Measurements from ENCODE around the gene PBOV1.
"Not testable (repeated sequence)": the region's sequence is repeated elsewhere in the genome, so short reads cannot be mapped to it uniquely, and the experiment has no call there.

PBOV1 gene

DNA sequence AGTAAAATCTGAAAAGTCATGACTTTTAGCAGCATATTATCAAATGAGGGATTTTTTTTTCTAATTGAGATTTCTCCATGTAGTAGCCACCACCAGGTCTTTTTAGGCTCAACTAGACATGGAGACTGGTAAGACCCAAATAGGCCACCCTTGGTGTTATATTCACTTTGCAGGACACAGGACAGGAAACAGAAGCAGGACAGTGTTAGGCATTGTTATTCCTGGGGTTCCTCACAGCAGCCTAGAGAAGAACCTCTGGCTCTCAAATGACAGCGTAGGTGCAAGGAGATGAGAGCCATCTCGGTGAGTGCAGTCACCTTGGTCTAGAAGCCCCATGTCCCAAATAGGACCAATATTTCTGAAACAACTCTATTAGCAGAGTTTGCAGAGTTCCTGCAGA lies 19.2 kb upstream of the PBOV1 start:
- DNase-seq: no peak

DNA sequence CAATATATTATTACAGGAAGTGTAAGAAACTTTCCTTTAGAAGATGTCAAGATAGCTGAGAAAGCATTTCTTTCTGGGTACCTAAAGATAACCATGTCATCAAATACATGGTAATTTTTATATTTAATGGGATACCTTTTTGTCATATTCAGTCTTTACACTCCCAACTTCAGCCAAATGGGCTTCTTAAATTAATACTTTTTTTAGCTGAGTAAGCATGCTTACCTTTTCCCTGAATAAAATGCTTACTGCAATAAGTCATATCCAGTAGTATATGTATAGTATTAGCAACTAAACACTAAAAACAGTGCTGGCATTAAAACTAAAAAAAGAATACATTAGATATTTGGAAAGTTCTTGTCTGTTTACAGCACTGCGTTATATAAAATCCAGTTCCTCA lies 17.4 kb upstream of the PBOV1 start:
- DNase-seq: no peak

DNA sequence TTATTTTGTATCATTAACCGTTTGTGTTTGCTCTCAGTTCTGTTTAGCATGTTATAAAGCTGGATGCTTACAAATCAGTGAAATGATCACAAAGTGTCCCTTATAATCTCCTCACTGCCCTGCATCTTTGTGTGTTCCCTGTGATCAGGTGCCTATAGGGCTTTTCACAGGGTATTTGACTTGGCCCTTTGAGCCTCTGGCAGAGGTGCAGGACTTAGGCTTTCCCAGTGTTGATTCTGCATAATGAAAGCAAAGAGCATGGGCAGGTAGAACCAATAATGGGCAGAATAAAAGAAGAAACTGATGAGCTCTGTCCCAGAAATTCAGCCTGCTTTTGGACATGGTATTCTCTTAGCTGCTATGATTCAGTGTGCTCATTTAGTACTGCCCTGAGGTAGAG lies 16.9 kb upstream of the PBOV1 start:
- DNase-seq: no peak

DNA sequence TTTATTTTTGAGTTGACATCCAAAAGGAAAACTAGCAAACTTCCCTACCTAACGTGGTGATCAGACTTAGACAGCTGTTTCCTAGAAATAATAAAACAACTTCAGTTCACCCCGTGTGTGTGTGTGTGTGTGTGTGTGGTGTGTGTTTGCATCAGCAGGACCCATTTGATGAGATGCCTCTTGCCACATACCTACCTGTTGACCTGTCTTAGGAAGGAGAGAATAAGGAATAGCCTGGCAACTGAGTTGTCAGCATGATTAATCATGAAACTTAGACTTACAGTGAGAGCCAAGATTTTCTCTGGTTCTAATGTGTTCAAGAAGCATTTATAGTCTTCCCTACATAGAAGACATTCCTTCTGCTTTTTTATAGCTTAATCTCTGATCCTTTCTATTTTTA lies 16.1 kb upstream of the PBOV1 start:
- DNase-seq: no peak

DNA sequence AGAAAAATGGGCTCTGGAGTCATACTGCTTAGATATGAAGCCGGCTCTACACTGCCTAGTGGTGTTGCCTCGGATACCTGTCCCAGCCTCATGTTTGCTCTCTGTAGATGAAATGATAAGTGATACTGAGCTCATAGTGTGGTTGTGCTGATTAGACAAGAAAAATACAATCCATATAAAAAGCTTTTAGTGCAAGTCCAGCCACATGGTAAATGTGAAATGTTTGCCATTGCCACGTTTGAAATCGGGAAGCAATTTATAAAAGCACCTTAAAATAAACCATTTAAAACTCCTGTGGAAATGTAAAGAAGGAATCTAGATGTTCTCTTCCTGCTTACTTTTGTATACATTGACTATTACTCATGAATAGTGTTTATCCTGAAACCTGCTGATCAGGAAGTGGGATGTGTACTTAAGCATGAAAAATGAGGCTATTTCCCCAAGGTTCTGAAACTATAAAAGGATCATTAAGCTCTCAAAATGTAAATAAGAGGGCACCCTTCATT lies 13.1 kb upstream of the PBOV1 start:
- no peak for DNase-seq

DNA sequence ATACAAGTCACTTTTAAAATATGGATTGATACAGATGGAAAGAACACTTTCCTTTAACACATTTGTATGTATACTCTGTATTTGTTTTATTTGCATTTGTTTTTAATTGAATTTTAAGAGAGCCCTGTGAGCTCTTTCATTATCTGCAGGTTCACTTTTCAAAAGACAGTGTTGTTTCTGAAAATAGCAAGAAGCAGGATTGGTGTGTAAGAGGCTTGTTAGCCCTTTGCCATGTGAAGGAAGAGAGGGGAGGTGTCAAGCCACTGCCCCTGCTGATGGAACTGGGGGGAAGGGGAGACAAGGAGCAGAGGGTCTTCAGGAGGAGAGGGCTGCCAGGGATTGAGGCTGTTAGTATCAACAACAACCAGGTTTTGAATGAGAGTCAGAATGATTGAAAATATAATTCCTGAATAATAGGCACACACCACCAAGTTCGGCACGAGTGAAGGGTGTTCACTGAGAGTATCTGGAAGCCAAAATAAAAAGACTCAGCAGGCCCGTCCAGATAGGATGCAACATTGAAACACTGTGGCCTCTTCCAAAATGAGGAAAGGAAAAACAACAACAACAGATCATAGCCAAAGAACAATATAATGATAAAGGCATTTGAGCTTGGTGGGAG lies 12.6 kb upstream of the PBOV1 start:
- no peak for DNase-seq

DNA sequence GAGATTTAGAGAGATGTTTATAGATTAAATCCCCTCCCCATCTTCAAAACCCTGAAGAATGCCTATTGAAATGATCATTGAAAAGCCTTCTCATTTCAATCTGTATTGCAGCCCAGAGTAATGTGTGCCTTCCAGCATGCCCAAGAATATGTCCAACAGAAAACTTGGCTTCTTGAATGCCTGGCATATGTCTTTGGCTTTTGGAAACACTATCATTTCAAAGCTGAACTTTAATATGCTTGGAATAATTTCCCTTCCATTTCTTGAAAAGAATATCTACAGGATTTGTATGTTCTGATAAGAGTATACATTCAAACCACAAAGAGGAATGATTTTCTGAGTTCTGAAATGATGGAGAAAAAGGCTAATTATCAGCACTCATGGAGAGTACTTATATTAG lies 11.9 kb upstream of the PBOV1 start:
- no peak for DNase-seq

DNA sequence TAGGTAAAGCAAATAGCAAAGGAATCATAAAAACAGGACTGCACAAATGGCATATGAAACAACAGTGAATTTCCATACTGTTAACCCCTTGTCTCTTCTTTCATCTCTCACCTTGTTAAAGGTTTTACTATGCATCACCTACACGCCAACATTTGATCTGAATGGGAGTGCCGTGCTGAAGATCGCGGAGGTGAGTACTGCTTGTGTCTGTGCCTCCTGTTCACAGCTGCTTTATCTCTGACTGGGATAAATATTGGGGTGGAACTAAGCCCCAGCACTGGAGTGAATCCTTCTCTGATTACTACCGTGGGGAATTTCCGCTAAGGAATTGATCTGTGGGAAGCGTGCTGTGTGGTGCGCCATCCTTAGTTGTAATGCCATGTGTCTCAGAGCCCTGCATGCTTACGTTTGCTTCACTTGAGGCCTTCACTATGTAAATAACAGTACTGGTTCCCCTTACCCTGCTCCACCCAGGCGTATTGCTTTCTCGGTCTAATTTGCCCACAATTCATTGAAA lies 11.4 kb upstream of the PBOV1 start:
- no peak for DNase-seq

DNA sequence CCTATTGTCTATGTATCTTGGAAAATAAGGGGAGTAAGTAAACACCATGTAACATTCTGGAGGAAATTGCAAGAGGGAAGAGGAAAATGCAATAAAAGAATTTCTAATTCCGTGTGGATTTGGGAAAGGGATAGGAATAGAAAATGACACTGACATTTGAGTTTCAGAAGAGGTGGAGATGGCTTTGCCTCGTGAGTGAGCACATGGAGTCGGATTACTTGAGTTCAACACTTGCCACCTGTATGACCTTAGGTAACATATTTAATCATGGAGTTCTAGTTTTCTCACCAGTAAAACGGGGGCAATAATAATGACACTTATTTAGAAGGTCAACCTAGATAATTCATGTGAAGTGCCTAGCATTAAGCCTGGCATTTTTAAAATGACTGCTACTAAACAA lies 10.8 kb upstream of the PBOV1 start:
- no peak for DNase-seq

DNA sequence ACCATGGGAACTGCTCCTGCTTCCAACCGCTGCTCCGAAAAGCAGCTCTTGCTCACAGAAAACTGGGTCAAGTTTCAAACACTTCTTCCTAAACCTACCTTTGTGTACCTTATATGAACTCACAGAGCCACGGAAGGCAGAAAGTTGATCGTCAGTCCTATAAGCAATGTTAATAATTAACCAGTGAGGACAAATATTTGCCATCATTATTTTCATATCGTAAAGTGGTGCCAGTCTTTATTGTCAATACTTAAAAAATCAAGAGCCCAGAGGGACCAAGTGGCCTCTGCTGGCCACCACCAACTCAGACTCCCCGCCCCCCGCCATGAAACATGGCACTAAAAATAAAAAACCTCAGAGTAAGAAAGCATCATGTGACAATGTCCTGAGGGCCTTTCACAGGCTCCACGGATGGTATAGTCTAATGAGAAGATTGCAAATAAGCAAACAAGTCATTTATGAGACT lies 9.1 kb upstream of the PBOV1 start:
- no peak for DNase-seq

DNA sequence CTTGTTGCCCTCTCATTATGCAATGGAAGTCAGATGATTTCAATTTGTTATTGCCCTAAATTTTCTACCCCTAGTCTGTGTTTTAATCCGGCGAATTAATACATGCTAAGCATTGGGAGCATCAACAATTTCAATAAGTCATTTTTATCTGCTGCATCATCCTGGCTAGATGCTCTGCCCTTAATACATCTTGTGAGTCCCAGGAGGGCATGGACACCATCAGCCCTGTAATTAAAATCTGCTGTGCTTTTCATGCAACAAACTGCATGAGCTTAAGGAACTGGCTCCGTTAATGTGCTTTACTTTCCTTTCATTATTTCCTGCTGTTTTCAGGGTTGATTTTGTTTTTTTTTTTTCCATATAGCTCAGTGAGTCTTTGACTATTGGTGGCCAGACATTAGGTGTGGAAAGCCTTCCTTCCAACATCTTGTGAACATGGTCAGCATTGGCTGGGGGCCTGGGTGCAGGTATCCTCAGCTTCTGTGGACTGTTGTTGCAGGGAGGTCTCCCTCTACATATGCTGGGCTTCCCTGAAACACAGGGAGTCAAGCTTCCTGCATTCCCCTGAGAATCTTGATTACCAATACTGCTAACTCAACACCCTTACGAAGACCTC lies 8.5 kb upstream of the PBOV1 start:
- DNase-seq: no peak

DNA sequence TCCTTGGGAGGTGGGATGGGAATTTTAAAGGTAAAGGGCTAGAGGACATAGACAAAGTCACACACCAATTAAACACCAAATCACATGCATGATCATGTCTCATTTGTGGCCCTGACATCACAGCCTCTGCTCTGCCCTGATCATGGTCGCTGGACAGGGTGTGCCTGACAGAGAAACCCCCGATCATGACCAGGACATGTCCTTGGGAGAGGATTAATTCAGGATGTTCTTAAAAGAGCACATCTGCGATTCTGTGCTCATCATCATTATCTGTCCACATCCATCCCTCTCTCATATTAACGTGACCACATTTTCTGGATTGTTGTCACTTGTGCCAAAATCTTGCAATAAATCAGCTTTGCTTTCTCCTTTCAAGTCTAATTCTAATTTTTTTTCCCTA lies 7.7 kb upstream of the PBOV1 start:
- DNase-seq: no peak

DNA sequence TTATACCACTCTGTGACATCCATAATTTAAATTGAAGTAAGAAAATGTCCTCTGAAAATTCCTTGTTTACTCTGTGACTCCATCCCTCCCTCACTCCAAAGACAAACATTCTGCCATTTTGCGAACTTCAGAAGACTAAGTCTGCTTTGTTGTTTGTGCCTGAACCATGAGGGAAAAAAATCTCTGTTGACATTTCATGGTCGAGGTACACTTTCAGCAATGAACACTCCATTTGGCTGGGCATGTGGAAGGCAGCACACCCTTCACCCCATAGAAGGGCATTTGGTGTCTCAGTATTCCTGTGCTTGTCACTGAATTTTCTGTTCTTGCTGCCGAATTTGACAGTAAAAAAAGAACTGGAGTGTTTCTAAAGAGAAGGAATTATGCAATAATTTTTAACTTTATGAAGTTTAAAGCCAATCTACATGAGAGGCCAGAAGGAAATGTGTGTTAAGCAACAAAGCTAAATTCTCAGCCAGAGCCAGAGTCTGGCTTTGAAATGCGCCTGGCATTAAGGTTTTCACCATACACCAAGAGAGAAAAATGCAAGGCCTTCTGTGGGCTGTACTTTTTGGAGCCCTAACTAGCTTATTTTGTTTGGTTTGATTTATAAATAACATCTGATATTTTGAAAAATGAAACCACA lies 4.7 kb upstream of the PBOV1 start:
- DNase-seq: no peak

DNA sequence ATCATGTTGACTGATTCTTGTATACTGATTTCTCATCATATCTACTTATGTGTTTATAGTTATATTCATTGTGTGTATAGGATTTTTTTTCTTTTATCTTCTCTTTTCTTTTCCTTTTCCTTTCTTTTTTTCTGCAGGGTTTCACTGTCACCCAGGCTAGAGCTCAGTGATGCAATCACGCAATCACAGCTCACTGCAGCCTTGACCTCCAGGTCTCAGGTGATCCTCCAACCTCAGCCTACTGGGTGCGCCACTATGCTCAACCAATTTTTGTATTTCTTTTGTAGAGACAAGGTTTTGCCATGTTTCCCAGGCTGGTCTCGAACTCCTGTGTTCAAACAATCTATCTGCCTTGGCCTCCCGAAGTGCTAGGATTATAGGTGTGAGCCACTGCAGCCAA lies 1.6 kb upstream of the PBOV1 start:
- DNase-seq: no peak

DNA sequence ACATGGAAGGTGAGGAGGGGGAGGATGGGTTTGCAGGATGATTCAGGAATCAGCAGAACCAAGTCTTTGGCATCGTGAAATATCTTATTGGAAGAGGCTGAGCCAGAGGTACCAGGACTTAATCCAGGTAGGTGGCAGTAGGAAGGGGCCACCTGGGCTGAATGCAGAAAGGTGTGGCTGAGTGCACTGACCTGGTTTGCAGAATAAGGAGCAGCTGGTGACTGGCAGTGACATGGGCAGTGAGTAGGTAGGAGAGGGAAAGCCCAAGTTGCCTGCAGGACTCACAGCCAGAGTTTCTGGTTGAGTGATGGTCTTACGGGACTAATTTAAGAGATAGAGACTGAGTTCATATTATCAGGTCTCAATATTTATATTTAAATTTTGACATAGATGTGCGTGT lies 1.1 kb upstream of the PBOV1 start:
- DNase-seq: no peak

DNA sequence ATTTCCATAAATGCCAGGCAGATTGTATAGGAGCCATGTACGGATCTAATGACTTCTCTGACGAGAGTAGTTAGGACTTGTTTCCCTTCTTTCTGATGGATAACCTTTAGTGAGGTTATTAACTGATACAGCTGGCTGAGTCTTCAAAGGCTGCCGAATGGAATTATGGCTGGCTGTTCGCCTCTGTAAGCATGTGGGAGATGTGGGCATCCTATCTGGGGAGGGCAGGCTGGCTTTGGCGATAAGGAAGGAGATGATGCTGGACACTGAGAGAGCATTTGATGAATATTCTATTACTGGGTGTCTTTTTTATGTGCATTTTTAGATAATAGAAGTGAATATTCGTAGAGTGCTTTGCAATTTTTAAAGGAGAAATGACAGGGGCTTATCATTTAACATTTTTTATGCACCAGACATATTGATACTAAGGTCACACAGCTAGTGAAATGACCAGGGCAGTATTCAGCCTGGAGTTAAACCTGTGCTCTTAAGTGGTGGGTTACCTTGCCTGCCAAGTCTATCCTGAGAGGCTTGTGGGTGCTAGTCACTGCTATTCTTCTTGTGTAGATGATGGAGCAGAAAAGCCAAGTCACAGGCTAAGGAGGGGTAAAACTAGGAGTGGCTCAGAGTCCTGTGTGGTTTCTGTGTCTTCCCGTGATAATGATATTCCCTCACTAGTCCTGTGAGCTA lies 3.1 kb downstream of the PBOV1 start:
- DNase-seq: no peak

DNA sequence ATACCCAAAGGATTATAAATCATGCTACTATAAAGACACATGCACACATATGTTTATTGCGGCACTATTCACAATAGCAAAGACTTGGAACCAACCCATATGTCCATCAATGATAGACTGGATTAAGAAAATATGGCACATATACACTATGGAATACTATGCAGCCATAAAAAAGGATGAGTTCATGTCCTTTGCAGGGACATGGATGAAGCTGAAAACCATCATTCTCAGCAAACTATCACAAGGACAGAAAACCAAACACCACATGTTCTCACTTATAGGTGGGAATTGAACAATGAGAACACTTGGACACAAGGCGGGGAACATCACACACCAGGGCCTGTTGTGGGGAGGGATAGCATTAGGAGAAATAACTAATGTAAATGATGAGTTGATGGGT lies 5.8 kb downstream of the PBOV1 start:
- not testable (repeated sequence) for DNase-seq

DNA sequence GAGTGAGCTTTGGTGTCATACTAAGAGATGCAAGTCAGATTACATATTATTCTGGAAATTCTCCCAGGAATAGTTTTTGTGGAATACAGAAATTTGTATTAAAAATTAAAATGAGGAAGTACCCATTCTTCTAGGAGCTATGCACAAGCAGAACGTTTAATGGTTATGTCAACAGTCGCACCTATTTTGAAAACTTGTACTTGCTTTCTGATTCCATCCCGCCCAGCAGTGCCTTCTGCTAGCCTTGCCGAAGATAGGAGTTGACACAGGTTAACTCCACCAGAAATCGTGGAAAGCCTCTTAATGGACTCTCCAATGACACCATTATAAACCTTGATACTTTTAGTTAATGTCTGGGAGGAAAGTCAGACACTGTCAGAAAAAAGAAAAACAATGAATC lies 6.7 kb downstream of the PBOV1 start:
- DNase-seq: no peak

DNA sequence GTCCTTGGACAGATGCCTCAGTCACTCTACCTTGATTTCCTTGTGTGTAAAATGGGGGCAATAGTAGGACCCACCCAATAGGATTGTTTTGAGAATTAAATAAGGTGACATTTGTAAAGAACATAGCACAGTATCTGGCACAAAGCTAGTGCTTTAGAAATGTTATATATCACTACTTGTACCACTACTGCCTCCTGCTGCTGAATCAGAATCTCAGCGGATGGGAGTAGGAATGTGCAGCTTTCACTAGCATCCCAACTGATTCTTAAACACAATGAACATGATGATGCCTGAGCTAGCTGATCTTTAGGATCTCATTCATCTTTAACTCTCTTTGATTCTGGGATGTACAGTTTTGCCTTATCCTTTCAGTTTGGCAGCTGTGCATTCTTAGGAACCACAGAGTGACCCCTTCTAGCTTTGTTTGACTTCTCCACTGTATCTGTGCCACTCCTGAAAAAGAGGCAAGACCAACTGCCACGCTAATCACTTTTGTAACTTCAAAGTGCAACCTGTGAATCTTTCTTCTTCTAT lies 7.2 kb downstream of the PBOV1 start:
- no peak for DNase-seq

DNA sequence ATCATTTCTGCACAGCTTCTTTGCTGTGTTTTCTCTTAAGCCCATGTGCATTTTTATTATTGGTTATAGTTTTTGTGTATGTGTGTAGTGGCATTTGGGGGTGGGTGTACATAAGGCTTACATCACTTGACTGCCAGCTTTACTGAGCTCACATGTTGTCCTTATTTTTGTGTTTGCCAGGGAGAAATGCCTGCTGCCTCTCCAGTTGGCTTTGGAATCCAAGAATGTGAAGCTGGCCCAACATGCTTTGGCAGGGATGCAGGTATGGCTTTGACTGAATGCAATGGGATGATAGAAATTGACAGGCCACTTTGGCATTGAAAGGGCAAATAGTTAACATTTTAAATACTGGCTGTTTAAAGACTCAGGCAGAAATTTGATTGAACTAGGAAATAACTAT lies 11.4 kb downstream of the PBOV1 start:
- DNase-seq: no peak

DNA sequence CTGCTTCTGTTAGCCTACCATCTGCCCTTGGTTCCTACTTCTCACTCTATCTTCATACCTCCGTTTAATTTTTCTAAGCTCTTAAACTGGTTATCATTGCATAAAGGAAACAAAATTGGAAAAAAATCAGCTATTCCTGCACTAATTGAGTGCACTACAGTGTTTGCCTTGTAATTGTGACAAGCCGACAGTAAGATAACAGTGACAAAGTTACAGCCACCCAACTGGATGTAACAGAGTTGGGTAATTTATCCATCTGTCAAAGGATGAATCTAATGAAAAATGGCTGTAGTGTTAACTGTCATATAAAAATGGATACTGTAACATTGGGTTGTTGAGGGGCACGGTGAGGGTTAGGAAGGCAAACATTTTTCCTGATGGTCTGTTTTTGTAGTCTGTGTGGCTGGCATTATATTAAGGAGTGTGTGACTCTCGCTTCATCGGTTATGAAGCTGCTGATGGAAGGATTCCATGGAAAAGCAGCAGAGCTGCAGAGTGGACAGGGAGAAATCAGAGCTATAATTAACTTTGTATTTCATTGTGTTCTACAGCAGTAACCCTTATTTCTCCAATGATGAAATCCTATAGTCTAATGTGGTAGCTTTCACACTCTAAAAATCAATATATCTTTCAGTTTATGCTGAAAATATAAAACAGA lies 12.7 kb downstream of the PBOV1 start:
- DNase-seq: no peak

DNA sequence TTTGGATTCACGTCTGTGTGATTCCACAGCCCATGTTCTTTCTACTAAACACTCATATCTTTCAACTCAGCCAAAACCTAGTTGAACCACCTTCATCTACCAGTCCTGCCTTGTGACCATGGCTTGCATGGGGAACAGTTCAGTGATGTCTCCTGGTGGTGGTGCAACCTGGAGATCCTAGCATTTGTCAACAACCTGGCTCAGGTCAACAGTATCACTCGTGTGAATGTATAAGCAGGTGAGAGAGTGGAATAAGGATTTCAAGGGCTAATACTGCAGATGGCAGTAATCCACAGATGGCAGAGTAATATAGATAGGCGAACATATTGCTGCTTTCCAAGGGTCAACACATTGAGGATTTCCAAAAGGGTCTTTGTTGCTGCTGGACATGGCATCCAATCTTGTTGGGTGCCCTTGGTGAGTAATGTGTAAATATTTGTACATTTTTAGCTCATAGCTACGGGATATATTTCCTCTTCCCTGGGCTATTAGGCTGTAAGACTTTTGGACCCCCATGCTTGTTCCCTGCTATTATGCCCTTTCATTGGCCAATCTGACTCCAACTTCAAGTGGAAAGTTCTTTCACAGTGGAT lies 13.4 kb downstream of the PBOV1 start:
- DNase-seq: no peak
